NCI-H524 (cell line): ENCODE data around the gene TYK2.
"Not testable (repeated sequence)": the region's sequence is repeated elsewhere in the genome, so short reads cannot be mapped to it uniquely, and the experiment has no call there.

Experiments
- DNase-seq, 2 experiments: peaks; one replicate each; lab custom pipeline; 2025; lab: John Stamatoyannopoulos, UW

The TYK2 gene

DNA sequence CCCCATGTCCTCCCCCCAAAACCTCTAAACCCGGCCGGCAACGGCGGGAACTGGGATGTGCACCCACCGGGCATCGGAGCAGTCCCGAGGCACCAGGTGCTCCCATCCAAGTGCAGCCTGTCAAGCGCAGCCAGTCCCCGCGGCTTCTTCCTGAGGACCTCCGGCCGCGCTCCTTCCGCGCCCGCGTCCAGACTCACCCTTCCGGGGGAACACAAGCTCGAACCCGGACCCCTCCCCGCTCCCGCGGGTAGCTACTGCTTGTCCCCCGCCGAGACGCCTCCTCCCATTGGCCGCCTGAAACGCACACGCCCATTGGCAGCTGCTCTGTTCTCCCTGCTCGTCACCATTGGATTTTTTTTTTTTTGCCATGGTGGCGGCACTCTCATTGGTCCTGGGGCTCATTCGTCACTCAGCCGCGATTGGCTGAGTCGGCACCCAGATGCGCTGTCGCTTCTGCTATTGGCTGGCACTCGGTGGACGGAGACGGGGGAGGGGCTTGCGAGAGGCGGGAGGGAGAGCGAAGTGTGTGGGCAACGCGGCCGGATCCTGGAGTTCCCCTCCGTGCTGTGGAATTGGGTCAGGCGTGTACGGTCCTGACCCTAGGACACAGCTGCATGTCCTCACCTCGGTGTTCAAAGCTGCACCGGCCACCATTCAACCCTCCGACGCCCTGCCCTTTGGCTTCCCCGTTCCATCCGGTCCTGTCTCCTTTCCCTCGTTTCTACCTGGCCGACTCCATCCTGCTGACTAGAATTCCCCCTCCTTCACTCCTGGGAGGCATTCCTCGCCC lies at the start of gene TYK2:
Gene TYK2, minus strand, starts transcription at position 260 of the 790 bp plus-strand sequence. CDS start 2,166 bp downstream, outside the sequence.
- peak; percentile 99 to 100 for DNase-seq

DNA sequence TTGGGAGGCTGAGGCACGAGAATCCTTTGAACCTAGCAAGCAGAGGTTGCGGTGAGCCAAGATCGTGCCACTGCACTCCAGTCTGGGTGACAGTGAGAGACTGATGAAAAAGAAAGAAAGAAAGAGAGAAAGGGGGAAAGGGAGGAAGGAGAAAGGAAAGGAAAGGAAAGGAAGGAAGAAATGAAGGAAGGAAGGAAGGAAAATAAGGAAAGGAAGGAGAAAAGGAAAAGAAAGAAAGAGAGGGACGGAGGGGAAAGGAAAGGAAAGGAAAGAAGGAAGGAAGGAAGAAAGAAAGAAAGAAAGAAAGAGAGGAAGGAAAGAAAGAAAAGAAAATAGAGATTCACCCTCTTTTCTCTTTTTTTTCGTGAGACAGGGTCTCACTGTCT lies 48.6 kb upstream of the TYK2 start:
- no peak for DNase-seq

DNA sequence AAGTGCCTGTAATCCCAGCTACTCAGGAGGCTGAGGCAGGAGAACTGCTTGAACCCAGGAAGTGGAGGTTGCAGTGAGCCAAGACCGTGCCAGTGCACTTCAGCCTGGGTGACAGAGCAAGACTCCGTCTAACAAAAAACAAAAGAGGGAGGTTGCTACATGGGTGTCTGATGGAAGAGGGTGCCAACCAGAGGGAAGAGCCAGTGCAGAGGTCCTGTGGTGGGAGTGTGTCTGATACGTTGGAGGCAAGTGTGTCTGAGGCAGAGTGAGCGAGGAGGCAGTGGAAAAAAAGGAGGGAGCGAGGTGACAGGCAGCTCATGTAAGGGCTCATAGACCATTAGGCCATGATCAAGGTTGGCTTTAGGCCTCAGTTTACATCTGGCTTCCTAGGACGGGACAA lies 46.8 kb upstream of the TYK2 start:
- no peak for DNase-seq

DNA sequence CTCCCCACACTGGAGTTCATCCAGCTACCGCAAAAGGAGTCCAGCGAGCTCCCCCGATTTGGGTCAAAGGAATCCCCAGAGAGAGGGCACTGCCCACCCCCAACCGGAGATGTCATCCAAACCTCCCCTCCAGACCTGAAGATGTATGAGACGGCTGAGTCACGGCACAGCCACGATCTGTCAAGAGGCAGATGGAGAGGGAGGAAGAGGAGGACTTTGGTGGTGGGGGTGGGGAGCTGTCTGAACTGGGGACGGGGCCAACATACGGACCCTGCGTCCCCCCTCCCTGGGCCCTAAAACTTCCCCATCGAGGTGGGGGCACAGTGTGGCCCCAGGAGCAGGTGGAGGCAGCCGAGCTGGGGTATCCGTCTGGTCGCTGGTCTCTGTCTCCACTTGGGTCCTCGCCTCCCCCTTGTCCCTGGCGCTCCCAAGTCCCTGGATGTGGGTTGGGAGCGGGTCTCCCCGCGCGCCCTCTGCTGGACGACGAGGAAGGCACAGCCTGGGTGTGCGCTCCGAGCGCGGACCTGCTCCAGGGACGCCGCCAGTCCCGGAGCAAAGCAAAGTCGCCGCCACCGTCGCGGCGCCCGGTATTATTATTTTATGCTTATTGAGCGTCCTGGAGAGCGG lies 43.8 kb upstream of the TYK2 start:
- DNase-seq, result peak; percentile 81 to 84

DNA sequence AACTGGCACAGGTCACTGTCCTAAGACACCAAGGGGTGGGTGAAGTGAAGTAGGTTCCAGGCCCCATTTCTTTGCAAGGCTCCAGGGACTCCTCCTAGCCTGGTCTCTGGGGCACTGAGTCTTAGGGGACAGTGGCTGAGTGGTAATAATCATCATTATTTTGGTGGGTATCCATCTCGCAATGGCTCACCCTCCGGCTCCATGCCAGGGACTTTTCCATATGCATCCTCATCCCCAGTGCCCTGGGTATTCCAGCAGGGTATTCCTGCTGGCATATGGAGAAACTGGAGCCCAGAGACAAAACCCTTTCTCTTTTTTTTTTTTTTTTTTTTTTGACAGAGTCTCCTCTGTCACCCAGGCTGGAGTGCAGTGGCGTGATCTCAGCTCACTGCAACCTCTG lies 42.5 kb upstream of the TYK2 start:
- no peak for DNase-seq

DNA sequence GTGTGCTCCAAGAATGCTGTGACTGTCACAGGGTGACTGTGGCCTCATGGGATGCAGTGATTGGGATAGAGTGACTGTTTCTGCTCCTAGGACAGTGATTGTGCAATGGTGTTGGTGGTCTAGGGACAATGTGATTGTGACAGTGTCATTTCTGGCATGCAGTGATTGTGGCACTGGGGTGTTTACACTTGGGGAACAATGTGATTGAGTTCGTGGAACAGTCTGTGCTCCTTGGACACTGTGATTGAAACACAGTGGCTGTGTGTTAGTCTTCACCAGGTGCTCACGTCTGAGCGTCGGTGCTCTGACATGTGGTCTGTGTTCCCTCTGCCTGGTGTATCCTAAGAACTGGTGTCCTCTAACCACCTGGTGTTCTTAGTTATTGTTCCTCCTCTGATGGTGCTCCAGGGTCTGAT lies 41.7 kb upstream of the TYK2 start:
- no peak for DNase-seq

DNA sequence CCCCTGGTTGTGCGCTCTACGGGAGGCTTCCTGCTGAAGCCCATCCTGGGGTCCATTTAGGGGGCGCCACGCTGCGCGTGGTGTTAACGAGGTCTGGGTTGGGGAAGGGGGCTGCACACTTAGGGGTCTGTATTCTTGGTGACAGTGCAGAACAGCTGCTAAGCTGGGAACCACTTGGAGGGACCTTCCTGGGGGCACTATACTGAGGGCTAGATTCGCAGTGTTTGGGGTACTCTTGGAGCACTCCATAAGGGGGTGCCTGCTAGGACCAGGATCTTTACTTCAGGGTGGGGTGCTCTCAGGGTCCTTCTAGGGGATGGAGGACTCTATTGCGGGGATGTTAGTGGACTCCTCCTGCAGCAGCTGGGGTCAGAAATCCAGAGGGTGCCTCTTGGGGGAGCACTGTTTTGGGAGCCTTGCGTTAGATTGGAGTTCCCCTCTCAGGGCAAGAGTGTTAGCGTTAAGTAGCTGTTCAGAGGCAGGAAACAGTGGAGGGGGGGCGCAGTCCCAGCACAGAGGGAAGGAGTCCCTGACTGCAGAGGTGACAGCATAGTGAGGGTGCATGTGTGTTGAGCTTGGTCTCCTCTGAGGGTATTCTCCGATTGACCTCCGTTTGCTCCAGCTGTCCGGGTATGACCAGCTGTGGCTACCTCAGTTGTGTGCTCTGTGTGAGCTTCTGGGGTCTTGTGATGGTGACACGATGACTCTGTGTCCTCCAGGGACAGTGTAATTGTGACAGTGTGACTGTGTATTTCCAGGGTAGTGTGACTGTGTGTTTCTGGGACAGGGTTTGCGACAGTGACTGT lies 41.1 kb upstream of the TYK2 start:
- no peak for DNase-seq

DNA sequence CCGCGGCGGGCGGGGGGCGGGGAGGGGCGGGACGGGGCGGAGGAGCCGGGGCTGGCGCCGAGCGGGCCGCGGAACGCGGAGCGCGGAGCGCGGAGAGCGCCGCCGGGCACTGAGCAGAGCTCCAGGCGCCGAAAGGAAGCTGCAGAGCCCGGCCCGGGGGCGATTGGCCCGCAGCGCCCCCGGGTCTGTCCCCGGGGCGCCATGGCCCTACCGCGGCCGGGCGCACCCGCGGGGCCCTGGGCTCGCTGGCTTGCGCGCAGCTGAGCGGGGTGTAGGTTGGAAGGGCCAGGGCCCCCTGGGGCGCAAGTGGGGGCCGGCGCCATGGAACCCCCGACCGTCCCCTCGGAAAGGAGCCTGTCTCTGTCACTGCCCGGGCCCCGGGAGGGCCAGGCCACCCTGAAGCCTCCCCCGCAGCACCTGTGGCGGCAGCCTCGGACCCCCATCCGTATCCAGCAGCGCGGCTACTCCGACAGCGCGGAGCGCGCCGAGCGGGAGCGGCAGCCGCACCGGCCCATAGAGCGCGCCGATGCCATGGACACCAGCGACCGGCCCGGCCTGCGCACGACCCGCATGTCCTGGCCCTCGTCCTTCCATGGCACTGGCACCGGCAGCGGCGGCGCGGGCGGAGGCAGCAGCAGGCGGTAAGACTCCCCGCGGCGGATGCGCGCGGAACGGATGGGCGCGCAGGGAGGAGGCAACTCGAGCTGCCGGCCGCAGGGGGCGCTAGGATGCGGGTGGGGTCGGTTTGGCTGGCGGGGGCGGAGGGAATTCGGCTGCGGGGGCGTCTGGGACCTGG lies 40.3 kb upstream of the TYK2 start, which contains the start of gene PDE4A:
Gene PDE4A, plus strand, starts transcription at position 95 of the 796 bp plus-strand sequence. Its CDS starts 227 bp downstream, at position 322.
- DNase-seq, result peak; percentile 69 to 75

DNA sequence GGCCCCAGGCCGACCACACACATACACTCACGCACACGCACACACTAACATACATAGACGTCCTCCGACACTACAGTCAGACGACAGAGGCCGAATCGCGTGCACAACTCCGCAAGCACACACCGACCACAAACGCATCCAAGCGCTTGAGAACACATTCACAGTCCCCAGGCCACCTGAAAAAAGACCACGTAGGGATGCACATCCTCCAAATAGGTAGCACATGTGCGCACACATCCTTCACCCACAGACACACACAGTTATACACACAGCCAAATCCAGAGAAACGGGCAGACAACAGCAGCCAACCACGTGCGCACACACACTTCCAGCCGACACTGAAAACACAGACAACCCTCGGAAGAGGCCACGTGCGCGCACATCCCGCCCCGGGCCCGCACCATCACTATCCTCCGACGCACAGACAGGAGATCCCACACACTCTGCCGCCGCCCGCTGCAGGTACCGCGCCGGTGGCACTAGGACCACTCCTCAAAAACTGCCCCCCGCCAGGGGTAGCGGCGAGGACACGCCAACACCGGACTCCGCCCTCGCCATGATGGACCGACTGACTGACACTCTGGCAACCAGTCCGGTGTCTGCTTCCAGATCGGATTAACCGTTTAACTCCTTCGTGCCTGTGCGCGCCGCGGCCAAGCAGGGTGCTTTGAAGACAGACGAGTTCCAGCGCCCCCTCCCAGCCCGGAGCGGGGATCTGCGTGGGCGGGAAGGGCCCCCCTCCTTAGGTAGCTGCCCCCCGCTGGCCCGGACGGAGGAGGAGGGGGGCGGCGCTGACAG lies 39.5 kb upstream of the TYK2 start:
- peak; percentile 99 for DNase-seq

DNA sequence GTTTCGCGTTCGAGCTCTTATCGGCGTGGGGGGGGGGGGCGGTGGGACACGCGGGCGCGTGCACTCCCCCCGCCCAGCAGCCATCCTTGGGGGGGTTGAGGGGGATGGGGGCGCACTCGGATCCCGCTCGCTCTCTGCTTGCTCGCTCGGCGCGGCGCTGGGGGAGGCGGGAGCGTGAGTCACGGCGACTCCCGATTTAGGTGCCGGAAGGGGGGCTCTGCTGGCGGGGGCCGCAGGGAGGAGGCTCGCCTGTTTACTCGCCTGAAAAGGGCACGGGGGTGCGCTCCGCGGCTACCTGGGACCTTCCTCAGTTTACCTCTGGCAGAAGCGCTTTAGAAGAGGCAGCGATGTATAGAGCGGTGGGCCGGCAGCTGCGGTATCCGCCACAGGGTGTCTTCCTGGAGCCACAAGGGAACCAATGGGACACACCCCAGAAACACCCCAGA lies 38.9 kb upstream of the TYK2 start:
- DNase-seq, result peak in 1 of 2 experiments; percentile 63

DNA sequence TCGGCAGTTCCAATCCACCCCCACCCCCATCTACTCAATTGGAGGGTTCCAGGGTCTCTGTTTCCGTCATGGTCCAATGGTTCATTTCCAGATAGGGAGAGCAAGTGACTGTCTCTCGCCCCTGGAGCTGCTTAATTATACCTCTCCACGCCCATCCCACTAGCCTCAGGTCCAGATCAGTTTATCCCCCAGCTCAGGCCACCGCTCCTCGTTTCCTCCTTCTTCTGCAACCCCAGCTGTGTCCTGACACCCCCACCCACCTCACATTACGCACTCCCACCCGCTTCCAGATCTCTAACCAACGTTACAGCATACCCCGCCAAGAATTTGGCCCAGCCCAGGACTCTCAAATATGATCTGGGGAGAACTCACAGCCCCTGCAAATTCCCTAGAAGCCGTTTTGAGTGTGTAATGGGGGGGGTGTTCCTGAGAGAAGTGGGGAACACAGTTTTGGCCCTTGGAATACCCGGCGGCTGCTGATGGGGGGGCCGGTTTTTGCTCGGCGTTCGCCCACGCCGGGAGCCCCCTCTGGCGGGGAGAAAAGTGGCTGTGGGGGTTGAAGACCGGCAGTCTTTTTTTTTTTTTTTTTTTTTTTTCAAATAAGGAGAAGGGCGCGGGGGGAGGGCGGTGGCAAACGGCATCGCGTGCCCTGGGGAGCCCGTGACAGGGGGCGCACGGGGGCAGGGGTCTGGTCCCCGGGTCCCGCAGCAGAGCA lies 38.3 kb upstream of the TYK2 start:
- peak in 1 of 2 experiments; percentile 63 for DNase-seq

DNA sequence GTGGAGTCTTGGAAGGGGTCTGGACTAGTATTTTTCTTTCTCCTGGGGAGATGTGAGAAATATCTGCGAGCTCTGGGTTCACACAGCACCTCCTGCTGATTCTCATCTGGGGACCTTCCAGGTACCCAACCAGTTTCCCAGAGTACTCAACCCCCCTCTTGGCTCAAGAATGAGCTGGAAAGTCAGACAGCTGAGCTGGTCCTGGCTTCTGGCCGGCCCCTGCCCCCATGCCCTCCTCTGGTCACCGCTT lies 37.8 kb upstream of the TYK2 start:
- DNase-seq, result no peak

DNA sequence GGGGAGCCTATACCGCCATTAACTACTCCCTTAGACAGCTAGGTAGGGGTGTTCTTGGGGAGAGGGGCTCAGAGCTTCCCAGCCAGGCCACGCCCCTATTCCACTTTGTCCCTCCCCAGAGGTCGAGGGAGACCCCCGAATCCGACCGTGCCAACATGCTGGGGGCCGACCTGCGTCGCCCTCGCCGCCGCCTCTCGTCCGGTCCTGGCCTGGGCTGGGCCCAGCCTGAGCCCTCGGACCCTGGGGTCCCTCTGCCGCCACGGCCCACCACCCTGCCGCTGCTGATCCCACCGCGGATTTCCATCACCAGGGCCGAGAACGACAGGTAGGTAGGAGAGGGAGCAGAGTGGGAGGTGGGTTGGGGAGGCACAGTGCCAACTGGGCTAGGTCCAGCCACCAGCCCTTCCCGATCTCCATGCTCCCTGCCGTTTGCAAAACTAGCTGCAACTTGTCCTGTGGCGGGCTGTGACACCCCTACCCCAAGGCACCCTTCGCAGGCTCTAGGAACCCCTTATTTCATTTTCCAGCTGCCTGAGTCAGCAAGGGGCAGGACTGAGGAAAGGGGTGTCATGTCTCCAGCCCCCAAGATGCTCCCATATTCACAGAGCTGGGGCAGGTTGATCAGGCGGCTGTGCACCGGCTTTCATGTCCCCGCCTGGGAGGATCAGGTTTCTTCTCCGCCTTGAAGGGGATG lies 37.3 kb upstream of the TYK2 start:
- peak in 1 of 2 experiments; percentile 61 for DNase-seq

DNA sequence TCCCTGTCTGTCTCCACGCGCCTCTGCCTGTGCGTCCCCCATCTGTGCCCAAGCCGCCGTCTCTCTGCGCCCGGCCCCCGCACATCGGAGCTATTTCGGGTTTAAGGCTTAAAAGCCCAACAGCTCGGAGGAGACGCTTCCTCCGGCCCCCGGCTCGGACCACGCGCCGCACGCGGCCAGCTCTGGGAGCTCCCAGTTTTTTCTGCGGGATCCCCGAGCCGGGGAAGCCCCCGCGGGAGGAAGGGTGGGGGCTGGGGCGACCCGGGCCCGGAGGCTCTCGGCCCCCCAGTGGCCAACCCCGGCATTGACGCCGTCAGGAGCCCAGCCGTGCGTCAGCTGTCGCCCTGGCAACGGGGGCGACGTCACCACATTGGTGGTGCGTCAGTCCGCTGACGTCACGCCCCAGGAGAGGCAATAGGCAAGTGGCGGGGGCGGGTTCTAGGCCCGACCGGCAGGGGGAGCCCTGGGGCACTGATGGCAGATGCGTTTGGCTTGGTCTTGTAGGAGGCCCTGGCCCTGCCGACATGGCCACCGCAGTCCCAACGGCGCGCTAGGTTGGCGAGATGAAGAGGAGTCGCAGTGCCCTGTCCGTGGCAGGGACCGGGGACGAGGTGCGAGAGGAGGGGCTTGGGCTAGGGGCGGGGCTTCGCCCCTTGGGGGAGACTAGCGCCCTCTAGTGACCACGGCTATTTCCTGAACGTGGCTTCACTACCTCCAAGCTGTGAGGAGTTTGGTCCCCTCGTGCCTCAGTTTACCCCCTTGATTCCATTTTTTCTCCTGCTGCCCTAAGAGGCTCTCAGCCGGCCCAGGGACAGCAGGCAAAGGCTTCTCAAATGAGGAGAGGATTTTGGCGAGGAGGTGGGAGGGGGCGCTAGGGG lies 36.2 kb upstream of the TYK2 start:
- DNase-seq, result peak; percentile 64 to 89

DNA sequence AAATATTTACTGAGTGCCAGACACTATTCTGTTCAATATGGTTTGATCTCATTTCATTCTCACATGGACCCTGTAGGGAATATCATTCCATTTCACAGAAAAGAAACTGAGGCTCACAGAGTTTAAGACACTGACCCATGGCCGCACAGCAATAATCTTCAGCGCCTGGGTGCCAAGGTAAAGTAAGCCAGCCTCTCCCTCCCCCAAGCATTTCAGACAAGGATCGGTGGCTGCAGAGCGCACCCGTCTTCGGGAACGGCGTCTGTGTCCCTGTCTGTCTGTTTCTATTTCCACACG lies 35.7 kb upstream of the TYK2 start:
- no peak for DNase-seq

DNA sequence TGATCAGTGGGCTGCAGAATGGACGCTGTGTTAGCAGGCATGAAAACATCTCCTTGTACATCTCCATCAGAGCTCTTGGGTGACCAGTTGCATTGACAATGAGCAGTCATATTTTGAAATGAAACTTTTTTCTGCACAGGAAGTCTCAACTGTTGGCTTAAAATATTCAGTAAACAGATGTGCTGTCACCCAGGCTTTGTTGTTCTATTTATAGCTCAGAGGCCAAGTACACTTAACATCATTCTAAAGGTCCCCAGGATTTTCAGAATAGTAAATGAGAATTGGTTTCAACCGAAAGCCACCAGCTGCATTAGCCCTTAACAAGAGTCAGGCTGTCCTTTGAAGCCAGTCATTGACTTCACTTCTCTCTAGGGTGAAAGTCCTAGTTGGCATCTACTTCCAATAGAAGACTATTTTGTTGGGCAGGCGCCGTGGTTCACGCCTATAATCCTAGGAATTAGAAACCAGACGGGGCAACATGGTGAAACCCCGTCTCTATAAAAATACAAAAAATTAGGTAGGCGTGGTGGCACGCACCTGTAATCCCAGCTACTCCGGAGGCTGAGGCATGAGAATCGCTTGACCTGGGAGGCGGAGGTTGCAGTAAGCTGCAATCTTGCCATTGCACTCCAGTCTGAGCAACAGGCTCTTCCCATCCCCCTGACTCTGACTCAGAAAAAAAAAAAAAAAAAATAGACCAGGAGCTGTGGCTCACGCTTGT lies 32.0 kb upstream of the TYK2 start:
- DNase-seq, result no peak

DNA sequence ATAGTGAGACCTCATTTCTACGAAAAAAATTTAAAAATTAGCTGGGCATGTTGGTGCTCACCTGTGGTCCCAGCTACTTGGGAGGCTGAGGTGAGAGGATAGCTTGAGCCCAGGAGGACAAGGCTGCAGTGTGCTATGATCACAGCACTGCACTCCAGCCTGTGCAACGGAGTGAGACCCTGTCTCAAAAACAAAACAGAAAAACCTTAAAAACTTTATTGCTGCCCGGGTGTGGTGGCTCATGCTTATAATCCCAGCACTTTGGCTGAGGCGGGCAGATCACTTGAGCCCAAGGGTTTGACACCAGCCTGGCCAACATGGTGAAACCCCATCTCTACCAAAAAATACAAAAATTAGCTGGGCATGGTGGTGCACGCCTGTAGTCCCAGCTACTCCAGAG lies 30.9 kb upstream of the TYK2 start:
- DNase-seq, result not testable (repeated sequence)

DNA sequence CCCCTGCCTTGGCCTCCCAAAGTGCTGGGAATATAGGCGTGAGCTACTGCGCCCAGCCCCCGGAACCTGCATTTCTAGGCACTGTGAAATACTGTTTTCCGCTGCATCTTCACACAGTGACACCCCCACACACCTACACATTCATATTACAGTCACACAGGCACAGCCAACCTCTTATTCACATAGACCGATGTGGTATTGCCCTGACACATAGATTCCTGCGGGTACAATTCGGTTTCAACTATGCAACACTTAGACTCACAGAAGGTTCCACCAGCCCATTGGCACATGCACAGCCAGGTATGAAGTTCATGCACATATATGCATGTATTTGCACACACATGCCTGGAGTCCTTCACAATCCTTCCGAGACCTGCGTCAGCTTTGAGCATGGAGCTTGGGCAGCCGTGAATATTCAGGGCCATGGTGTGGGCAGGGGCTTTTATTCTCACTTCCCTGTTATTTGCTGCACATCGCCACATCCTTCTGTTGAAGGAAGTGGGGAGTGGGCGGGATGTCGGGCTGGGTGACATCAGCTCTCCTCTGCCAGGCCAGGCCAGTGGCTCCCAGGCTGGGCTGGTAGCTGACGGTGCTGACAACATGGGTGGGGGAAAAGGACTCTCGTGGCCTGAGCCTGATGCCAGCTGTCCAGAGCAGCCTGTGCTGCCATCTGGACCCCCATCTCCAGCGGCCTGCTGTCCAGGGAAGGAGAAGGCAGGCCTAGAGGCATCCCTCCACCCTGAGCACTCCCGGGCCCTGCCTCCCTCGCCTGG lies 28.3 kb upstream of the TYK2 start:
- DNase-seq, result peak; percentile 71 to 92
